Measurements from ENCODE around the gene NOL4L.

Gene NOL4L

GRCh38 chr20:32484958-32485769 is 100.0 kb downstream of the NOL4L start:
- peak; percentile 67 for DNase-seq (ENCODE audit: low read depth, low spot score)

- peak; percentile 37 for DNase-seq (ENCODE audit: low read depth, low spot score)
These were observed 100.7 kb downstream of the NOL4L start for GRCh38 chr20:32484225-32484957.

GRCh38 chr20:32483351-32484224 is 101.5 kb downstream of the NOL4L start:
- DNase-seq (ENCODE audit: low read depth, low spot score): peak; percentile 66

- peak; percentile 77 for DNase-seq (ENCODE audit: low read depth, low spot score)
These were observed 102.5 kb downstream of the NOL4L start for GRCh38 chr20:32482442-32483261.

- DNase-seq (ENCODE audit: low read depth, low spot score): no peak
These were observed 103.0 kb downstream of the NOL4L start for GRCh38 chr20:32482143-32482441.

GRCh38 chr20:32481311-32482142 is 103.6 kb downstream of the NOL4L start:
- DNase-seq (ENCODE audit: low read depth, low spot score): peak; percentile 58

- no peak for DNase-seq (ENCODE audit: low read depth, low spot score)
These were observed 104.5 kb downstream of the NOL4L start for GRCh38 chr20:32480371-32481241.

- no peak for DNase-seq (ENCODE audit: low read depth, low spot score)
These were observed 105.4 kb downstream of the NOL4L start for GRCh38 chr20:32479697-32480171.

- DNase-seq (ENCODE audit: low read depth, low spot score): no peak
These were observed 106.1 kb downstream of the NOL4L start for GRCh38 chr20:32479012-32479411.

GRCh38 chr20:32478576-32478975 is 106.6 kb downstream of the NOL4L start:
- DNase-seq (ENCODE audit: low read depth, low spot score): no peak

GRCh38 chr20:32477594-32478512 is 107.3 kb downstream of the NOL4L start:
- DNase-seq (ENCODE audit: low read depth, low spot score): no peak

- DNase-seq (ENCODE audit: low read depth, low spot score): no peak
These were observed 108.2 kb downstream of the NOL4L start for GRCh38 chr20:32476684-32477593.

- peak; percentile 82 for DNase-seq (ENCODE audit: low read depth, low spot score)
These were observed 109.9 kb downstream of the NOL4L start for GRCh38 chr20:32474967-32475811.

- no peak for DNase-seq (ENCODE audit: low read depth, low spot score)
These were observed 110.5 kb downstream of the NOL4L start for GRCh38 chr20:32474717-32474966.

- no peak for DNase-seq (ENCODE audit: low read depth, low spot score)
These were observed 111.0 kb downstream of the NOL4L start for GRCh38 chr20:32474009-32474716.
